ENCODE data around the gene RNASE11.

The RNASE11 gene

DNA sequence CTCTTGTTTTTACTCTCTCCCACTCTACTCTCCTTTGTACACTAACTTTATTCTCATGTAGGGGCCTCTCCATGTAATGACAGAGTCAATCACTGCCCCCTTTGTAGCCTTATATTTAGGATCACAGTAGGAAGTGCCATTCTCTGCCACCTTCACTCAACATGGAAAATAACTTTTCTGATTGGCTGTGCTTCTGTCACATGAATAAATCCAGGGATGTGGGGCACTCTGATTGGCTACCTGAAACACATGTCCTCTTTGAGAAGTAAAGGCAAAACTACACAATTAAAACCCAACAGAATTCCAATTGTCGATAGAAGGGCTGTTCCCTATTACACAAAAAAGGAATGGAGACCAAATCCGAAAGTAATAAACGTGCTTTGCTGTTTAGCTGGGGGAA lies 26.8 kb downstream of the RNASE11 start, which contains the start of gene RNASE9:
RNASE9 (minus strand) TSS at position 87 of the 400 bp plus-strand sequence.
- H4K20me1 ChIP-seq (ENCODE audit: control insufficient read depth, insufficient read depth, low read depth, low read length) = no peaks in the 10 kb centered on the region
- no peaks in the 10 kb centered on the region for H3K4me1 ChIP-seq (ENCODE audit: control insufficient read depth, low read length)
- no peak within 1 kb of the TSS for H3K4me2 ChIP-seq (ENCODE audit: low read length)
- no peak within 1 kb of the TSS for H3K4me3 ChIP-seq (ENCODE audit: low read length)
- H3K9me2 ChIP-seq (replicated peaks; ENCODE audit: control insufficient read depth, low read length) = no peaks in the 10 kb centered on the region
- TF ChIP-seq EZH2phosphoT487 (IDR thresholded peaks at IDR 0.05; ENCODE audit: borderline replicate concordance, low read length) = no peak
- TF ChIP-seq, protein P1, sequence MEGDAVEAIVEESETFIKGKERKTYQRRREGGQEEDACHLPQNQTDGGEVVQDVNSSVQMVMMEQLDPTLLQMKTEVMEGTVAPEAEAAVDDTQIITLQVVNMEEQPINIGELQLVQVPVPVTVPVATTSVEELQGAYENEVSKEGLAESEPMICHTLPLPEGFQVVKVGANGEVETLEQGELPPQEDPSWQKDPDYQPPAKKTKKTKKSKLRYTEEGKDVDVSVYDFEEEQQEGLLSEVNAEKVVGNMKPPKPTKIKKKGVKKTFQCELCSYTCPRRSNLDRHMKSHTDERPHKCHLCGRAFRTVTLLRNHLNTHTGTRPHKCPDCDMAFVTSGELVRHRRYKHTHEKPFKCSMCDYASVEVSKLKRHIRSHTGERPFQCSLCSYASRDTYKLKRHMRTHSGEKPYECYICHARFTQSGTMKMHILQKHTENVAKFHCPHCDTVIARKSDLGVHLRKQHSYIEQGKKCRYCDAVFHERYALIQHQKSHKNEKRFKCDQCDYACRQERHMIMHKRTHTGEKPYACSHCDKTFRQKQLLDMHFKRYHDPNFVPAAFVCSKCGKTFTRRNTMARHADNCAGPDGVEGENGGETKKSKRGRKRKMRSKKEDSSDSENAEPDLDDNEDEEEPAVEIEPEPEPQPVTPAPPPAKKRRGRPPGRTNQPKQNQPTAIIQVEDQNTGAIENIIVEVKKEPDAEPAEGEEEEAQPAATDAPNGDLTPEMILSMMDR (IDR thresholded peaks at IDR 0.05; ENCODE audit: low read depth, low read length, poor library complexity, severe bottlenecking) = no peak
- no peaks in the 10 kb centered on the region for H3F3A ChIP-seq (ENCODE audit: control insufficient read depth, insufficient read depth)
- H3K79me2 ChIP-seq (ENCODE audit: control insufficient read depth, low read length) = no peaks in the 10 kb centered on the region
- H3K36me3 ChIP-seq (ENCODE audit: control insufficient read depth, low read length) = no peaks in the 10 kb centered on the region
- peaks cover 4% of the 10 kb centered on the region; the same call in 1 of the 2 replicates for H3K27me3 ChIP-seq (ENCODE audit: control insufficient read depth, low read length)
- H3K27ac ChIP-seq (ENCODE audit: low read depth, low read length) = no peak within 1 kb of the TSS
- no peaks in the 10 kb centered on the region for H3K9me3 ChIP-seq (ENCODE audit: control insufficient read depth, insufficient read depth, low read length)

DNA sequence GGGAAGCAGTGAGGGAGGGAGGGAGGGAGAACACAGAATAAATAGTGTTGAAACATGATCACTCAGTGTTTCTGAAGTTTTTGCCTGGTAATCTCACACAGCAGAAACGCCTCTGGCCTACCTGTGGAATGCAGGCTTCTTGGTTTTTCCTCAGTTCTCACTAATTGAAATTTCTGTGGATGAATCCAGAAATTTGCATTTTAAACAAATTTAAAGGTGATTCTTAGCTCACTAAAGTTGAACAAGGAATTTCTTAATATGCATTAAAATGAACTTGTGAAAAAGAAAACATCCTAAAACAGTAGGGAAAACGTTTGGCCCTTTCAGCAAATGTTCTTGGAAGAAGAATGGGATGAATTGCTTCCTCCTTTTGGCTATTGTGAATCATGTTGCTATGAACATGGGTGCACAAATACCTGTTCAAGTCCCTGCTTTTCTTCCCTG lies 28.3 kb downstream of the RNASE11 start:
- Histone ChIP-seq H3K4me2 (ENCODE audit: low read length) (no peak overlapping the region), H4K20me1 (ENCODE audit: control insufficient read depth, insufficient read depth, low read depth, low read length) (no peaks in the 10 kb centered on the region), H3K36me3 (ENCODE audit: control insufficient read depth, low read length) (no peaks in the 10 kb centered on the region), H3K4me1 (ENCODE audit: control insufficient read depth, low read length) (no peaks in the 10 kb centered on the region), H3K27me3 (ENCODE audit: control insufficient read depth, low read length) (no peaks in the 10 kb centered on the region), H3F3A (ENCODE audit: control insufficient read depth, insufficient read depth) (no peaks in the 10 kb centered on the region), H3K79me2 (ENCODE audit: control insufficient read depth, low read length) (no peaks in the 10 kb centered on the region), H3K27ac (ENCODE audit: low read depth, low read length) (no peak overlapping the region), H3K9me3 (ENCODE audit: control insufficient read depth, insufficient read depth, low read length) (no peaks in the 10 kb centered on the region), H3K9me2 (replicated peaks; ENCODE audit: control insufficient read depth, low read length) (no peaks in the 10 kb centered on the region), H3K4me3 (ENCODE audit: low read length) (no peak overlapping the region)
- TF ChIP-seq, protein P1 (IDR thresholded peaks at IDR 0.05; ENCODE audit: low read depth, low read length, poor library complexity, severe bottlenecking) = no peak
- TF ChIP-seq EZH2phosphoT487 (IDR thresholded peaks at IDR 0.05; ENCODE audit: borderline replicate concordance, low read length) = no peak

DNA sequence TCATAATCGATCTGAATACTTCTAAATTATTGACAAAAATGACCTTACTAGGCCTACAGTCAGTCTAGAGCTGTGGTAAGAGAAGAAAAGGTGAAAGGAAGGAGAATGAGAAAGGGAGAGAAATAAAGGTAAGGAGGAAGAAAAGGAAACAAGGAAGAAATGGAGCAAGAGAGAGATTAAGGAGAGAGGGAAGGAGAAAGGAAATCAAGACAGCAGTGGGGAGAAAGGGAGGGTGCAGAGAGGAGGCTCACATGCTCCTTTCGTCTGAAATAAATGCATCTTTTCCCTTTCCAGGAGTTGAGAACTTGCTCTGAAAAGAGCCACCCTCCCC lies 30.6 kb downstream of the RNASE11 start:
- Histone ChIP-seq H3K4me1 (ENCODE audit: control insufficient read depth, low read length) (no peaks in the 10 kb centered on the region), H3K9me2 (replicated peaks; ENCODE audit: control insufficient read depth, low read length) (no peaks in the 10 kb centered on the region), H3K79me2 (ENCODE audit: control insufficient read depth, low read length) (no peaks in the 10 kb centered on the region), H3K27ac (ENCODE audit: low read depth, low read length) (no peak overlapping the region), H3K36me3 (ENCODE audit: control insufficient read depth, low read length) (no peaks in the 10 kb centered on the region), H3K27me3 (ENCODE audit: control insufficient read depth, low read length) (no peaks in the 10 kb centered on the region), H3K9me3 (ENCODE audit: control insufficient read depth, insufficient read depth, low read length) (no peaks in the 10 kb centered on the region), H3K4me2 (ENCODE audit: low read length) (no peak overlapping the region), H3K4me3 (ENCODE audit: low read length) (no peak overlapping the region), H3F3A (ENCODE audit: control insufficient read depth, insufficient read depth) (no peaks in the 10 kb centered on the region), H4K20me1 (ENCODE audit: control insufficient read depth, insufficient read depth, low read depth, low read length) (no peaks in the 10 kb centered on the region)
- TF ChIP-seq, protein P1 (IDR thresholded peaks at IDR 0.05; ENCODE audit: low read depth, low read length, poor library complexity, severe bottlenecking) = no peak
- TF ChIP-seq EZH2phosphoT487 (IDR thresholded peaks at IDR 0.05; ENCODE audit: borderline replicate concordance, low read length) = no peak
